Activated CD4-positive, alpha-beta T cell treated with anti-CD3 and anti-CD28 coated beads, Interleukin-2, amount 50 U/mL, for 48 hours (primary cell): ENCODE measurements around the gene LINGO1.
A peak's percentile ranks its signal among the peaks of the same experiment; 100 is the strongest.

Experiments
- DNase-seq, 2 experiments: peaks; one replicate each; pipeline ENCODE4 v3.0.0-alpha.2; 2020

LINGO1 gene

GRCh38 chr15:77654975-77655374, 22.3 kb upstream of the LINGO1 start:
- DNase-seq = no peak

- DNase-seq = no peak
Observed at GRCh38 chr15:77653832-77654480, 21.2 kb upstream of the LINGO1 start.

- peak in 1 of 2 experiments; percentile 16 for DNase-seq
Observed at GRCh38 chr15:77650265-77650664, 17.6 kb upstream of the LINGO1 start.

- DNase-seq = no peak
Observed at GRCh38 chr15:77649610-77650009, 16.9 kb upstream of the LINGO1 start.

GRCh38 chr15:77649017-77649416, 16.3 kb upstream of the LINGO1 start:
- DNase-seq = no peak

GRCh38 chr15:77647961-77648360, 15.2 kb upstream of the LINGO1 start:
- DNase-seq = no peak

- no peak for DNase-seq
Observed at GRCh38 chr15:77646104-77646694, 13.5 kb upstream of the LINGO1 start.

- no peak for DNase-seq
Observed at GRCh38 chr15:77645602-77646001, 12.9 kb upstream of the LINGO1 start.

GRCh38 chr15:77644543-77645247, 12.0 kb upstream of the LINGO1 start:
- DNase-seq = no peak

- DNase-seq = no peak
Observed at GRCh38 chr15:77643764-77644163, 11.1 kb upstream of the LINGO1 start.

- no peak for DNase-seq
Observed at GRCh38 chr15:77642793-77643430, 10.2 kb upstream of the LINGO1 start.

- DNase-seq = no peak
Observed at GRCh38 chr15:77641999-77642398, 9.3 kb upstream of the LINGO1 start.

GRCh38 chr15:77640615-77641014, 7.9 kb upstream of the LINGO1 start:
- DNase-seq = no peak

GRCh38 chr15:77639431-77639830, 6.7 kb upstream of the LINGO1 start:
- DNase-seq = no peak

GRCh38 chr15:77637851-77638692, 5.4 kb upstream of the LINGO1 start:
- DNase-seq = no peak

- DNase-seq = no peak
Observed at GRCh38 chr15:77636209-77636608, 3.5 kb upstream of the LINGO1 start.

GRCh38 chr15:77634266-77634962, 1.7 kb upstream of the LINGO1 start:
- peak; percentile 76 to 83 for DNase-seq

GRCh38 chr15:77633913-77634265, 1.2 kb upstream of the LINGO1 start:
- DNase-seq = no peak

GRCh38 chr15:77633134-77633912, 611 bp upstream of the LINGO1 start:
- DNase-seq = peak; percentile 82 to 85

- no peak for DNase-seq
Observed at GRCh38 chr15:77631745-77632533, 773 bp downstream of the LINGO1 start.
